GM18873 (cell line): Measurements from ENCODE around the gene CASP6.

Source experiments
- ATAC-seq: cut with Tn5 transposase; IDR thresholded peaks from one replicate; pipeline ENCODE4 v1.9.1; 2021; ENCODE audit warnings: mild to moderate bottlenecking, moderate library complexity, moderate number of reproducible peaks; ENCODE audit not compliant: unreplicated experiment, low FRiP score

CASP6 gene

DNA sequence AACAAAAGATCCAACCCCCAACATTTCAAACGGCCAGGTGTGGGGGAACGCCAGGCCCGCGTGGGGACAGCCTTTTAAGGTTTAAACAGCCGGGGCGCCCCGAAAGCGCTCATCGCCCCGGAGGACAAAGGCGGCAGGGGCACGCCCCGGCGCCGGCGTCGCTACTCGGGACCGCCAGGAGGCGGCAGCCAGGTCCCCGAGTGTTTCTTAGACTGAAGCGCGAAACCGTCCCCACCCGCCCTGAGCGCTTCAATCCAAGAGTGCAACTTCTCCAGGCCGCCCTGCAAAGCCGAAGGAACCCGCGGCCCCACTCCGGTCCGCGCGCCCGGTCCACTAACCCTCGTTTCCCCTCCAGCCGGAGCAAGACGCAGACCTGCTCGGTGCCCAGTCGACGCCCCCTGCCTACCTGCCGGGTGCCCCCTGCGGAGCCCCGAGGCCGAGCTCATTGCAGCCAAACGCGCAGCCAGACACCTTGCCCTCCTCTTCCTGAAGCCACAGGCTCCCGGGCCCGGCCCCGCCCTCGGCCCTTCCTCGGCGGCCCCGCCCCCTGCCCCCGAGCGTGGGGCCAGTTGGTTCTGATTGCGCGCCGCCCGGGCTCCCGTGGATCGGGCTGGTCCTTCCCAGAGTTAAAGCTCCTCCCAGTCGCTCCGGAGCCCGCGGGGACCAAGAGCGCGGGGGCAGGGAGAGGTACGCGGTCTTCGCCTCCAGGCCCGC, at the start of gene CASP6:
CASP6 (minus strand) TSS at position 496 of the 714 bp plus-strand sequence; CDS start at position 446, 50 bp downstream.
- peak; percentile 58 for ATAC-seq

GRCh38 chr4:109752525-109752924, 49.3 kb upstream of the CASP6 start:
- ATAC-seq, result no peak

- no peak for ATAC-seq
Measured at GRCh38 chr4:109751852-109752251, 48.6 kb upstream of the CASP6 start.

DNA sequence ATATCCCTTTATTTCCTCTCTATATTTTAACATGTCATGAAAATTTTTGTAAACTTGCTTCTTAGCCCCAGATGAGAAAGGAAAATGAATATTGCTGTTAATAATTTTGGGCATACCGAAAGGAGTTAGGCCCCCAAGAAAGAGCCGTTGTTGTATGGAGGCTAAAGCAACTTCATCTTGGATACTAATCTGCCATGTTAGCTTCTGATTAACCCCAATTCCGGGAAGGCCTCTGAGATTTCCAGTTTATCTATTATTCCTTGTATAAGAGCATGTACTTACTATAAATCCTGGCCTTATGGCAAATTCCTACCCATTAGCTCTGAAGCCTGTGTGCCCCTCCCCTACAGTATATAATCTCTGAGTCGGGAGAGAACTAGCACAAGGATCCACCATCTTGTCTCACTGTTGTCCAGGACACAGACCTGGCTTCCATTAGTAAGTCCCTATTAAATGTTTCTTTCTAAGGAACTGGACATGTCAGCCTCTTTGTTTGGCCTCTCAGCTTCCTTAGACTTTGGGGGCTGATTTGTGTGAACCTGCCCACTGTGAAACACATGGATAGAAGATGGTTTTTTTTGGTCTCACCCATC, 47.5 kb upstream of the CASP6 start:
- ATAC-seq, result no peak

- no peak for ATAC-seq
Measured at GRCh38 chr4:109749388-109750082, 46.3 kb upstream of the CASP6 start.

- no peak for ATAC-seq
Measured at GRCh38 chr4:109748114-109748513, 44.9 kb upstream of the CASP6 start.

DNA sequence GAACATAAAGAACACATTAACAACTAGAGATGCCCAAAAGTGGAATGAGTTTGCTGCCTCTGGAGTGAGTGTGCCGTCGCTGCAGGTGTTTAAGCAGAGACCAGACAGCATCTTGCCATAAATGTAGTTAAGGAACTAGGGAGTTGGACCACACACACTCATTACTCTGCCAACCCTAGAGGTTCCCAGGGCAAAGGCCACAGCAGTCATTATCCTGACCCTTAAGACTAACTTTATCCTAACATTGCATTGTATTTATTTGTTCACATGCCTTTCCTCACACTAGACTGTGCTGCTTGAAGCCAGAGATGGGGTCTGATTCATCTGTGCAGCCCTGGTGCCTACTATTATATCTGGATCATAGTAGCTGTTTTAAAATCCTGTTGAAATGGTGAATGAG, 43.5 kb upstream of the CASP6 start:
- no peak for ATAC-seq

- ATAC-seq, result no peak
Measured at GRCh38 chr4:109745830-109746229, 42.6 kb upstream of the CASP6 start.

DNA sequence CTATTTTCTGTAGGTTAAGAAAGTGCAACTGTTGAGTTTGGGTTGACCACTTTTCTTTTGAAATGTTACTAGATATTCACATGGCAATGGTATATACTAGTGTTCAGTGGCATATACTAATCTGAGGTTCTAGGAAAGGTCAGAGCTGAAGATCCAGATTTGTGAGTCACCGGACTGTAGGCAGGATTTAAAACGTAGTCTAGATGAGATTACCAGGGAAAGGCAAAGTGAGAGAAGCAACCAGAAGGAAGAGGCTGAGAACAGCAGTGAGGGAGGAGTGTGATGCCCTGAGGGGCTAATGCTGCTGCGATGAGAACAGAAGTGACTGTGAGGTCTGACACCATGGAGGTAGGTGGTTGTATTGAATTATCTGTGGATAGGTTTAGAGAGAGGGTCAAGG, 36.3 kb upstream of the CASP6 start:
- ATAC-seq, result no peak

GRCh38 chr4:109738104-109738872, 35.0 kb upstream of the CASP6 start:
- no peak for ATAC-seq

DNA sequence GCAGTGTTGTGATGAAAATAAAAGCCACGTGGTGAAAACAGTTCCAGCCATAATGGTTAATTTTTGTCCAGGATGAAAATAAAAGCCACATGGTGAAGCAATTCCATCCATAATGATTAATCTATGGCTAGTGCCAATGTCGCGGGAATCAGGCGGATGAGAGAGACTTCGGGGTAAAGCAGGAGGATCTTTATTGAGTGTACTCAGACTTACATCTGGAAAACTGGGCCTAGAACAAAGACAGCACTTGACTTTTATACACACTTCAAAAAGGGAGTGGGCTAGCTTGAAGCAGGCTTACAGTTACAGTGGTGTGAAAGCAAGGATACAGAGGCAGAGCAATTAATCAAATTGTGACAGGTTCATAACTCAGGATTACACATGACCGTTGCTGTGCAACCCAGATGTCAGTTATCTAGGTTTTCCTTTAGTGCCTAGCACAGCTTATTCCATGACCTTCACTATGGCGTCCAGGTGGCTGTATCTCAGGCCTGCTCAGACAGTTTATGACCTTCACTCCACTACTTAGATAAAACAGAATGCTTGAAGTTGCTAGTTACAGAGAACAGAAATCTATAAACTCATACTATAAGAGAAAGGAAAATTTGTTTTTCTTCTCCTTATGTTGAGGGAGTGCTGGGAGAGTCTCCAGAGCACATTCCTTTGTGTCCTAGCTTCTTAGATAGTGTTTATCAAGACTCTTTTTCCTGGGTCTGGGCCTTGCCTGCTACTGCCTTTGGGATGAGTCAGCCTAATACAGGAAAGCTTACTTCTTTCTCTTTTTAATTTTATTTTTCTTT, 32.5 kb upstream of the CASP6 start:
- ATAC-seq, result no peak

GRCh38 chr4:109733728-109734127, 30.5 kb upstream of the CASP6 start:
- ATAC-seq, result no peak

DNA sequence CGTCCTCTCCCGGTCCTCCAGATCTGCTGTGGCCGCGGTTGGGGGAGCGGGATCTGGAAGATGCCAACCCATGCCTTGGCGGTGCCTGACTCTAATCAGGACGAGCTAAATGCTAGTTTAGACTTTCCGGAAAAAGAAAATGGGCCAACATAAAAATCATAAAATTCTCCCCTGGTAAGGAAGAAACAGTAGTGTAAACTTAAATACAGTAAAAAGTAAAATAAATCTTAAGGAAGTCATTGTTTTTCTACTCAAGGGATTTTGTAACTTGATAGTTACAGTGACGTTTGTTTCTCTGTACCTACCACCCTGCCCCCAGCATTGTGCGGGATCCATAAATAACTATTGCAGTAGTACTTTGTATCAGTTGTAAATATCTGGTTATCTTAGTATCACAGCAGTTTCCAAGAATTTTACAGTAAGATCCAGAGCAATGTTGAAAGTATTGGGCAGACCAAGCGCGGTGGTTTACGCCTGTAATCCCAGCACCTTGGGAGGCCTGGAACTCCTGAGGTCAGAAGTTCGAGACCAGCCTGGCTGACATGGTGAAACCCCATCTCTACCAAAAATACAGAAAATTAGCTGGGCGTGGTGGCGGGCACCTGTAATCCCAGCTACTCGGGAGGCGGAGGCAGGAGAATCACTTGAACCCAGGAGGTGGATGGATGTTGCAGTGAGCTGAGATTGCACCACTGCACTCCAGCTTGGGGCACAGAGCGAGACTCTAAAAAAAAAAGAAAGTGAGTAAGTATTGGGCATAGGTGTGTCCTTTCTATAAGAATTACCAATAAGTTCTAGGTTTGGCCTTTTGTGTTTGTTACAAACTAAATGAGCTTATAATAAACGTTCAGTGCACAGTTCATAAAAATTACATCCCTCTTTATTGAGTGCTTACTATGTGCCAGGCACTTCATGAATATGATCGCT, 27.6 kb upstream of the CASP6 start:
- ATAC-seq, result no peak

DNA sequence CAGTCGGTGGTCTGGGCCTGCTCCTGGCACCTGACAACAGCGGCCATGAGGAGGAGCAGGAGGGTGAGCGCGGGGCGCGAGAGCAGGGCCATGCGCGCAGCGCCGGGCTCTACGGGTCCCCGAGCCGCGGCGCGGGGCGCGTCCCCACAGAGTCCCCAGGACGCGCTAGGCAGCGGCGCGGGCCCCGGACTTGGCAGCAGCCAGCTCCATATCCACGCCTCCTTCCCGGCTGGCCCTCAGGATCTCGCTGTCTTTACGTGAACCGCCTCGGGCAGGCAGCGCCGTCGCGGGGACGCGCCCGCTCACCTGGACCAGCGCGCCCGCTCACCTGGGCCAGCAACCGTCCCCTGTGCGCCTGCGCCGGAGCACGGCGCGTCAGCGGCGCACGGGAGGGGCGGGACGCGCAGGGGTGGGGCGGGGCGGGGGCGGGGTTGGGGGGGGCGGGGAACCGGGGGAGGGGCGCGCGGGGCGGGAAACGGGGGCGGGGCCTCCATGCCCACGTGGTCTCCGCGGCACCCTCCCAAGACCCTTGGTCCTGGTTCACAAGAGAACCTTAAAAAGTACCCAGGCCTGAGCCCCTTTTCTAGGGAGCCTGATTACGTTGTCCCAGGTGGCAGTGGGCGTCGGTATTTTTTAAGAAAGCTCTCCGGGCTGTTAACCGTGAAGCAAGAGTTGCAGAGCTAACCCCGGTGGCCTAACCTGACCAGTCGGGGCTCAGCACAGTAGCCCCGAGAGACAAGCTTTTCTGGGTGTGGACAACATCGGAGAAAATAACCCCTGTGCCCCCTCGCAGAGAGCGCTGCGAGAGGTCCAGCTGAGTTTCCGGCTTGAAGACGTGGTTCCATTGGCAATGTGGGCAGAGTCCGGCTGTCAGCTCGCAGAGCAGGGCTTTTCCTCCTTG, 26.7 kb upstream of the CASP6 start, which contains the start of gene PLA2G12A:
PLA2G12A (minus strand) TSS at position 353 of the 901 bp plus-strand sequence; CDS start at position 92, 261 bp downstream.
- ATAC-seq, result peak; percentile 68

DNA sequence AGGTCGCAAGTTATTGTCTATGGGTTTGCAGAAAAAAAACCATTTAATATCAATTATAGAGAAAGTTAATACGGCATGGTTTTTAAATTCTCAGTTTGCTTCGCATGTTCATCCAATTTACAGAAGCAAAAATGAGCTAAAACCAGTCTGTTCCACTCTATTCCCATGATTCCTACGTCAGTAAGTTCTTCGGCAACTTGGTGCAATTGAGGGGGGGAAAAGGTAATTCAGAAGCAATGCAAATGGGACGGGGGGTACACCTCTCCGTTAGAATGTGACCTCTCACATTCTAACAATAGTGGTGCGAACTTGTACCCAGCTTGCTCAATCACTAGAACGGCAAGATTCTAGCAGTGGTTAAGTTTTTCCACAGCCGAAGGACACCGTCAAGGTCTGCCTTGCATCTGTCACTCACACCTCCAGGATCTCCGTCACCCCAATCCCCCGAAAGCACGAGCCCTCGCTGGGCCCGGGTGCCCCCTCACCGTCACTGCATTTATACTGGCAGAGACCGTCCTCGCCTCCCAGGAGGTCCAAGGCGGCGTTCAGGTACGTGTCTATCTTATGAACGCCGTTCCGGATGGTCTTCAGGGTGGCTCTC, 26.0 kb upstream of the CASP6 start:
- ATAC-seq, result peak; percentile 26

GRCh38 chr4:109728385-109728784, 25.1 kb upstream of the CASP6 start:
- ATAC-seq, result no peak

- no peak for ATAC-seq
Measured at GRCh38 chr4:109723110-109723509, 19.9 kb upstream of the CASP6 start.

DNA sequence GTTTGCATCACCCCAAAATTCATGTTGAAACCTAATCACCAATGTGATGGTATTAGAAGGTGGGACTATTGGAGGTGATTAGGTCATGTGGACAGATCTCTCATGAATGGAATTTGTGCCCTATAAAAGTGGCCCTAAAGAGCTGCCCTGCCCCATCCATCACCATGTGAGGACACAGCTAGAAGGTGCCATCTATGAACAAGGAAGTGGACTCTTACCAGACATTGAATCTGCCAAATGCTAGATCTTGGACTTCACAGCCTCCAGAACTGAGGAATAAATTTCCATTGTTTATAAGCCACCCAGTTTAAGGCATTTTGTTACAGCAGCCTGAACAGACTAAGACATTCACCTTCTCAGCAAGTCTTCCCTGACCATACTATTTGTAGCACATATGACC, 19.1 kb upstream of the CASP6 start:
- ATAC-seq, result no peak
